CD4-positive, alpha-beta T cell treated with Interferon gamma for 1 hour (primary cell): ENCODE measurements around the gene RPL27A.
"Not testable (repeated sequence)": the region's sequence is repeated elsewhere in the genome, so short reads cannot be mapped to it uniquely, and the experiment has no call there.

ENCODE experiments used
- DNase-seq: peaks from one replicate; pipeline ENCODE4 v3.0.0-alpha.2; 2020

RPL27A gene

DNA sequence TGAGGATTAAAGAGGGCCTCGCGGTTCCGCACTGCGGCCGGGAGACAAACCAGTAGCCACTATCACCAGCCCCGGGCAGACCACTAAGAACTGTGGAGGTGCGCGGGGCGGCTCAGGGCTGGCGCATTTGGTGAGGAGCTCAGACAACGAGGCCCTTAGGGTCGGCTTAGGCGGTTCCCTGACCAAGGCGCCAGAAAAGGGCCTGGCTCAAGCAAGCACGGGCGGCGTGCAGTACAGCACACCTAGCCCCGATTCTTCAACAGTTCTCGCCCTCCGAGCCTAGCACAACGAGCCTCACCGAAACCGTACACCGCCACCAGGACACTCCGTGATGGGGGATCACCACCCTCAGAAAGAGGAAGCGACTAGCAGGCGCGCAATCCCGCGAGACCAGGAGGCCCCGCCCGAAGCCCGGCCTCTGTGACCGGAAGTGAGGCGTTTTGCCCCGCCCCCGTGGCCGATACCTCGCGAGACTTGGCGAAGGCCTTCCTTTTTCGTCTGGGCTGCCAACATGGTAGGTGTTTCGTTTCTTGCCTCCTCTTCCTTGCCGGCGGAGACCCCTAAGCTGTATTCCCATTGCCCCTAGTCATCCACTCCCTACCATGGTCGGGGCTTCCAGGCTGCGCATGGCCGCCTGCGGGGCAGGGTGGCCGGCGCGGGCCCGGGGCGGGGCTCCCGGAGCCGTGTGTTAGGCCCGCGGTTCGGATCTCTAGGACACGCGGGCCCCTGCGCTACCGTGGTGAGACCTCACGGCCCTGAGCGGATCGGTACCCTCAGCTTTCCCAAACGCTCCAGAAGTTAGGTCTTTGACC, at the start of gene RPL27A, which contains the start of gene TRIM66:
Gene RPL27A, plus strand, starts transcription at position 490 of the 812 bp plus-strand sequence. Its CDS starts 22 bp downstream, at position 512.
Gene TRIM66, minus strand, starts transcription at position 363 of the 812 bp plus-strand sequence. CDS start 10,391 bp downstream, outside the sequence.
- peak; percentile 97 for DNase-seq

DNA sequence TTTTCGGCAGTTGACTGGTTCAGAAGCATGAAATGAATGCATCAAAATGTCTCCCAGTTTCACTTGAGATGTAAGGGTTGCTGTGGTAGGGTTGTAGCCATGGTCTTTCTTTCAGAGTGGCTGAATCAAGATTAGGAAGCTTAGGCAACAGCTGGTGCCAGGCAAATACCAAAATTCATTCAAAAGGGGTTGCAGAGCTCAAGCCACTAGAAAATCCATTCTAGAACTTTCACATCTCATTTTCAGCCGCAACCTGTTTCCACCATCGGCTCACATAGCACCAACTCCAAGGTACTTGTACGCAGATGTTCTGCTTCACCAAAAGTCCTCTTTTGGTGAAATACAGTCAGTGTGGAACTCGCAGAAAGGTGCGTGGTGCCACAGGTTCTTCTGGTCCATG, 48.1 kb upstream of the RPL27A start:
- DNase-seq = no peak

DNA sequence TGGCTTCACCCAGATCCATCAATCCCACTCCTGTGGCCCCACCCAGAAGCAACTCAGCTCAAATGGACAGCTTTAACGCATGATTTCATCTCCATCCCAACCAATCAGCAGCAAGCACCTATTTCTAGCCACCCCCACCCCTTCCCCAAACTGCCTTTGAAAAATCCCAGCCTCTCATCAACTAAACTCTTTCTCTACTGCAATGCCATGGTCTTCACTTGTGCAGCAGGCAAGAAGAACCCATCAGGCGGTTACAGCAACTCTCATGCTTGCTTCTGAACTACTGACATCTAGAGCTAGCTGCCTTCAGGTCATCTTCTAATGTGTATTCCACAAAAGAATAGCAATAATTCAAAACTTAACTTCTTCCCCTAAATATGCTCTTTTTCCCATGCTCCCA, 46.5 kb upstream of the RPL27A start:
- no peak for DNase-seq

DNA sequence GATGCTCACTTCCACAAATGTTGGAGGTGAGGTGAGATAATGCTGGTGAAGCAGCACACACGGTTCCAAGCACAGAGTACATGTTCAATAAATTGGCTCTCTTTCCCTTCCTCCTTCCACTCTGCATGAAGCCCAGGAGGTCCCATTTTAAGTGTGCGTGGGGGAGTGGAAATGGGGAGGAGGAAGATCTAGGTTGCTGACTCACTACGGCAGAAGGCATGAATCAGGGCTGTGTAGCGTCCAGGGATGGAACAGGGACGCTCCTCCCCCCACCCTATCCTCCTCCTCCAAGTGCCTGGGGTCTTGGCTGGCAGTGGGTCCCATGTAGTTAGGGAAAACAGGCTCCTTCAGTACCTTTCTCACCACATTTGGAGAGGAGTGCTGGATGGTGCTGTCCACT, 44.3 kb upstream of the RPL27A start:
- DNase-seq = no peak

DNA sequence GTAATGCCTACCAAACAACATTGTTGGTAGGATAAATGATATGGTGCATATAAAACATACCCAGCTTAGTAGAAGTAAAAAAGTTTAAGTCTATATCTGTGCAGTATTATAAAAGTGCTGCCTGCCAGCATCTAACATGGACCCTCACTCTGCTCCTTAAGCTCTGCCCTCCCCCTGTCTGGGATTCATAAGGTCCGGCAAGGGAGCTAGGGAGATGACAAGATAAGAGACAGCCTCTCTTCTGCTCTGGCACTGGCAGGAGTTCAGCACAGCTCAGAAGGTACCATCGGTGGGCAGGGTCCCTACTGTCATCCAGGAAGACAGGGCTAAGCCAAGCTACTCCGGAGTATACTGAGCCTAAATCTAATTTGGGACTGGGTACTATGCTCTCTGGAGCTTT, 42.9 kb upstream of the RPL27A start:
- DNase-seq = no peak

DNA sequence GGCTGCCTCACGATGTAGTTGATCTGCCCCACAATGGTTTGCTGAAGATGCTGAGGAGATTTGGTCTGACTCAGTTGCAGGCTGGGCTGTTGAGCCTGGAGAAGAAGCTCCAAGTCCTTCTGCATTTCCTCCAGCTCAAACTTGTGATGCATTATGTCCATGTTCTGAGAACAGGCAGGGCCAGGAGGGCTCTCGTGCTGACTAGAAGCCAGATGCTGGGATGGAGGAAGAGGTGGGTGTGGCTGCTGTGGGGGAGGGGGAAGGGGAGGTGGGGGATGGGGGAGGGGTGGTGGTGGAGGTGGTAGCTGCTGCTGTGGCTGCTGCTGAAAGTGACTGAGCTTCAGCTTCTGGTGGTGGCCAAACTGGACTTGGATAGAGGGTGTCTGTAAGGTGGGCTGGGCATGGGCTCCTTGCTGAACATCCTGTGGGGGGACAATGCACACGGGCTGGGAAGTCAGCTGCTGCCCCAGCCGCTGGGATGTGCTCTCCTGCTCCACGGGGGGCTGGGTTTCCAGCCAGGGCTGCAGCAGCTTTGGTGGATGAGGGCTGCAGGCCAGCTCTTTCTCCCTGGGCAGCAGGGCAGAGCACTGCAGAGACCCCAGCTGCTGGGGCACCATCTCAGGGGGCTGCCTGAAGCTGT, 42.2 kb upstream of the RPL27A start:
- no peak for DNase-seq

DNA sequence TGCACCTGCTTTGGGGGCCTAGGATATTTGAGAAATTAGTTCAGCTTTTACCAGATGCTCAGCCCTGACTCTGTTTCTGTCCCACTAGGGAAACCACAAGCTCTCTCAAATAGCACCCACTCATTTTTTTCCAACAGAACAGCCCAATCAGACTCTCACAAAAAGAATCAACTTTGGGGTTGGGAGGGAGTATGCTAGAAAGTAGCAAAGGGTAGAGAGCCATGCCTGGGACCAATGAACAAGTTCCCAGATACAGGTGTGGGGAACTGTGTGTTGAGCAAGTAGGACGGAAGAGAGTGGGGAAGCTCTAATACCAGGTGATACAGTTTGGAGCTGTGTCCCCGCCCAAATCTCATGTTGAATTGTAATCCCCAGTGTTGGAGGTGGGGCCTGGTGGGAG, 41.3 kb upstream of the RPL27A start:
- DNase-seq = no peak

DNA sequence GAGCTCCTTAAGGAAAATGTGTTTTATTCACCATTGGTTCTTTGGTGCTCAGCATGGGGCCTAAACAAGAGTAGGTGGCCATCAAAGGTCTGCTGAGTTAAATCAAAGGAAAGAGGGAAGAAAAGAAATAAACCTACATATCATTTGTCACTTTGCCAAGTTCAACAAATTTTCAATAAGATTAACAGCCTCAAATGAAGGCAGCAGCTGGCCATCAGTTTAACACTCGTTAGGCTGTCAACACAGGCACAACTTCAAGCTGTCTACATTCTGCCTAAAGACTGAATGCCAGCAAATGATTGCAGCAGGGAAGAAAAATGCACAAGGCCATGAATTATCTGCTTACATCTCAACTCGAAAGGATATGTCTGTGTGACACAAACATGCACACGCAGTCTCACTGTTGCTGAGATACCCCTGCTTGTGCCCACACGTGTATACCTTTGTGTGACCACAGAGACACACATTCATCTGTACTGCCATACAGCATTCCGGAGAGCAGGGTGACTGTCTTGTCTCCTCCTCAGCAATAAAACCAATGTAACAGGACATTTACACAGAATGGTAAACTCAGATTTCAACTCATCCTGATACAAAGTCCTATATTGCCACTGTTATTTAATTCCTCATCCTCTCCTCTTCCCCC, 40.3 kb upstream of the RPL27A start:
- no peak for DNase-seq

DNA sequence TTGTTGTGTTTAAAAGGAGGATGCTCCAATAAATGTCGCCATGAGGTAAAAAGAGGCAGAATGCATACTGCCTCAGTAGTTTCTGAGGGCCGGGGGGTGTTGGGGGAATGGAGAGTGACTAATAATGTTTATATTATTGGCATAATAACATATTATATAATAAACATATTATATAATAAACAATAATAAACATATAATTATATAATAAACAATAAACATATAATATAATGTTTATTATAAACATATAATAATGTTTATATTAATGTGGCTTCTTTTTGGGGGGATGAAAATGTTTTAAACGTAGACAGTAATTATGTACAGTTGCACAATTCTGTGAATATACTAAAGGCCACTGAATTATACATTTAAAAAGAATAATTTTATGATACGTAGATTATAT, 35.7 kb upstream of the RPL27A start:
- DNase-seq = no peak

DNA sequence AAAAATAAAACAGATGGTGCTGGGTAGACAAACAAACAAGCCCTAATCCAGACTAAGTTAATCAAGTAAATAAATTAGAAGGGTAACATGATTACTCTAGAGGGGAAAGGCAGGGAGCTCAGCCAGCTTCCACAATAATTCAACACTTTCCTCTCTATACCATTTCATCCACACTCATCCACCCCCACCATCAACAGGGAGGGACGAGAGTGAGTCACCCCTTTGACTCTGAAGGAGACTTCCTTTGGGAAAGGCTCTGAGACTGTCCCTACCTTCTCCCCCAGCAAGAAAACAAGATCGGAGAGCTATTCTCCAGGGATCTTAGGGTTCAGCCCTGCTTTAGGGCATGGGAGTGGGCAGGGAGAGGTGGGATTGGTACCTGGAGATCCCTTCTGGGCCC, 33.2 kb upstream of the RPL27A start:
- DNase-seq = no peak

DNA sequence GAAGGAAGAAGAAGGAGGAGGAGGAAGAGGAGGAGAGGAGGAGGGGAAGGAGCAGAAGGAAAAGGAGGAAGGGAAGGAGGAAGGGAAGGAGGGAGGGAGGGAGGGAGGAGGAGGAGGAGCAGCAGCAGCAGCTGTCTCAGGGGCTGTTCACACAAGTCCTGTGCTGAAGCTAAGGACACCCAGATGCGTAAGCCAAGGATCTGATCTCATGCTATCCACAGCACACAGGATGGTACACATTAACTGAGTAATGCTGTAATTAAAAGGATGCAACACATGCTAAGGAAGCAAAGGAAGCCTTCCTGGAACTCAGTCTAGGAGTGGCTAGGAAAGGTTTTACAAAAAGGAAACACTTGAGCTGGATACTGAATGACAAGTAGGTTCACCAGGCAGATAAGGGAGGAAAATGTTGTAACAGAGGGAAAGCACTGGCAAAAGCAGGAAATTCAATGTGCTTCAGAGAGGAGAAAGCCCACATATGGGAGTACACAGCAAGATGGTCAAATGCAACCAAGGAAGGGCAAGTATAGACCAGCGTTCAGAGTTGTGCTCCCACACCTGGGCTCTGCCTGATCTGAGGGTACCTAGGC, 32.1 kb upstream of the RPL27A start:
- DNase-seq = no peak

DNA sequence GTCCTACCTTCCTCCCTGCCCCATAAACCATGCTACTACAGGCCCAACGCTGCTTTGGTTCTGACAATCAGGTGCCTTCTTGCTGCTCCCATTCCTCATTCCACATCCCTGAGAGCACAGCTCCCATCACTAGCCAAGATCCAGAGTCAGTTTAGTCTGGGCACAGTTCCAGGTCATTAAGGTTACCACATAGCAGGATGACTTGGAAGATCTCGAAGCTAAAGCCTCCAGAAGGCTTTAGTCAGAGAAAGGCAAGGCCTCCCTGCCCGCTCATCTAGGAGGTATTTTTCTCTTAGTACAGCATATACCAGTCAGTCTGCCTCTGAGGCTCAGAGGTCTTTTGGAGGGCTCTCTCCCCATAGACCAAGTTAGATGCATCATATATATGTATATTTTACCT, 30.5 kb upstream of the RPL27A start:
- DNase-seq = no peak

DNA sequence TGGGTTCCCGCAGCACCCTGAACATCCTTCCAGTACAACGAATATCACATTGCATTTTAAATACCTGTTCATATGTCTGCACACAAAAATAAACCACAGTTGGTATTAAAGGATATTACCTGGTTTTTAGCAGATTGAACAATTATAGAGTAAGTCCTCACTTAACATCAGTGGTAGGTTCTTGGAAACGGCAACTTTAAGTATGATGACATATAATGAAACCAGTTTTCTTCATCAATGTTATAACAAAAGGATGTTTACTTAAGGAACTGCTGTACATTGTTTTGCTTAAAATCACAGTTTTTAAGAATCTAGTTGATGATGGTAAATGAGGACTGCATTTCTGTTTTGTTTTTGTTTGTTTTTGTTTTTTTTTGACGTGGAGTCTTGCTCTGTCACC, 28.1 kb upstream of the RPL27A start:
- DNase-seq = no peak

DNA sequence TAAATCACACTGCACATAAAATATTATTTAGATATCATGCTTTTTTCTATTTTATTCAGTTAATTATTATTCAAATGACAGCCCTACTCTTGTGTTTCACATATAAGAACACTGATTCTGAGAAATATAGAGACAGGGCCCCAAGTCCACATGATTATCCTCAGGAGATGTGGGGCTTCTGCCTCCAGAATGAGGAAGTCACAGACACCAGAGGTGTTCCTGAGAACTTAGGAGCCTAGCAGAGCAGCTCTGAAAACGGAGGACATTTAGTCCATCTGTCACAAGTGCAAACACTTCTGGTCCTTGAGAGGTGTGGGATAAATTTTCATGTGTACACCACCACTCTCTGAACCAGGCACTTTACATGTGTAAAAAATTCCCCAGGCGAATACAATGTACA, 26.3 kb upstream of the RPL27A start:
- DNase-seq = no peak

DNA sequence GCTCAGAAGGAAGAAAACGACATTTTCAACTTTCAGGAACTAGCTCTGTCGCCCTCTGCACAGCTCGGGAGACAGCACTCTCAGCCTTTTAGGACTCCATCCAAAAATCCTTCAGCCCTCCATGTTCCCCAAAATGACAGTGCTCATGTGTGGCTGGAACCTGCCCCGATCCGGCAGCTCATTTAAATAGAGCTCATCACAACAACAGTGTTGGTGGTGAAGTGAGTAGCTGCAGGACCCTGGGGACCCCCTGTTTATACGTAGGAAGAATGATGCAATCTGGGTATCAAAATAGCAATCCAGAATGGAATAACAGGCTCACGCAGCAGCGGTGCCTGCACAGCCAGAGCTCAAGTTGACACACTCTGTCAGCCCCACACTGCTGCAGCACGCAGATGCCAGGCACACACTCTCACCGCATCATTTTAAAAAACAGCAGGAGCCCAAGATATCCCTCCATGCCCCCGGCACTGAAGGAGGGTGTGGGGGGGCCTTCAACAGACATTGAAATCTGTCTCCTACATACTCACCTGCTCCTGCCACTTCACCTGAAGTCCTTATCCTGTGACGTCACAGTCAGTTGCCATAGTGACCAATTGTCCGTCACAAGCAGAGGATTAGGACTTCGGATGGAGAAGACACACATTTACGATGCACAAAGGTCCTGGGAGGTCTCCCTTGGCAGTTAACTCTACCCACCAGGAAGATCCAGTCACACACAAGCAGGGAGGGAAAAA, 24.1 kb upstream of the RPL27A start:
- DNase-seq = no peak

DNA sequence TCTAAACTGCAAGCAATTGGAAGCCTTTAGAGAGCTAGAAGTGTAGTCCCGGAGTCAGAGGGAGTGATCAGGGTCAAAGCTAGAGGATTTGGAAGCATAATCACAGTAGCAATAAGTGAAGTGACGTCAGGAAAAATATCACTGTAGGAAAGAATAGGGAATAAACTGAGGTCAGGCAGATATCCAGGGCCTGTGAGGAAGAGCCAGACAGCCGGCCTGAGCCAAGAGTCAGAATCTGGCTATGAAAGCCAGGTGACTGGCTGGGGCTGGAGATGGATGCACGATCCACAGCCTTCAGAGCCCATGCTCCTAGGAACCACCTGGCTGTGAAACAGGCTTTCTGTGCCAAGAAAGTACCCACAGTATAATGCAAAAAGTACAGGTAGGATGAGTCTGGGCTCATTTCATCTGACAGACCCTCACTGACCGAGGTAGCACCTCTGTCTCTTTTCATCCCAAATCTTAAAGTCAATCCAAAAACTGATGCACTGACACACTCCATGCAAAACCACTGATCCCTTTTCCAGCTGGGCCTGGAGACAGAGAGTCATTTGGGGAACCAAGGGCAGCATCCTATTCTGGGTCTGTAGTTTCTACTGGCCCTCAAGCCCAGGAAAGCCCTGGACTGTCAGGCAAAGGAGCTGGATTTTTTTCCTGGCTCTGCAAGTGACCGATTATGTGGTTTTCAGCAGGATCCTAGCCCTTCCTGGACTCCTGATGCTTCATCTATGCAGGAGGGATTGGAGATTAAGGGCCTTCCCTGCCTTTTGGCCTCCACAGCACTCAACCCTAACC, 21.4 kb upstream of the RPL27A start:
- no peak for DNase-seq

DNA sequence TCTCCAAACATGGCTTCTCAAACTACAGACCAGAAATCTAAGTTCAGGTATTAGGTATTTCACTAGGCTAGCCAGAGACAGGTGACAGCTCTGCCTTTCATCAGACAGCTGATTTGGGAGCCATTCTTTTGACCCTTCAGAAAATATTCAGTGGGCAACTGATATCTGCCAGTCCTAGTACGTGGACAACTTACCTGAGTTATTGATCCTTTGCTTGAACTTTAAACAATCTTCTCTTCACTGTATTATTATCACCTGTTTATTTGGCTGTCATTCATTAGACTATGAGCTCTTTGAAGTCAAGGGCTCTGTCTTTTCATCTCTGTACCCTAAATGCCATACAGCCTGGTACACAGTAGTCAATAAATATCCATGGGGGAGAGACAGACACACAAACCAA, 17.4 kb upstream of the RPL27A start:
- no peak for DNase-seq

DNA sequence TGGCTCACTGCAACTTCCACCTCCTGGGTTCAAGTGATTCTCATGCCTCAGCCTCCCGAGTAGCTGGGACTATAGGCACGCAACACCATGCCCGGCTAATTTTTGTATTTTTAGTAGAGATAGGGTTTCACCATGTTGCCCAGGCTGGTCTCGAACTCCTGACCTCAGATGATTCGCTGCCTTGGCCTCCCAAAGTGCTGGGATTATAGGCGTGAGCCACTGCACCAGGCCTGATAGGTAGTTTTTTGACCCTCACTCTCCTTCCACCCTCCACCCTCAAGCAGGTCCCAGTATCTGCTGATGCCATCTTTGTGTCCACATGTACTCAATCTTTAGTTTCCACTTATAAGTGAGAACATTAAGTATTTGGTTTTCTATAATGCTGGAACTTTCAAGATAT, 12.5 kb upstream of the RPL27A start:
- DNase-seq = not testable (repeated sequence)

DNA sequence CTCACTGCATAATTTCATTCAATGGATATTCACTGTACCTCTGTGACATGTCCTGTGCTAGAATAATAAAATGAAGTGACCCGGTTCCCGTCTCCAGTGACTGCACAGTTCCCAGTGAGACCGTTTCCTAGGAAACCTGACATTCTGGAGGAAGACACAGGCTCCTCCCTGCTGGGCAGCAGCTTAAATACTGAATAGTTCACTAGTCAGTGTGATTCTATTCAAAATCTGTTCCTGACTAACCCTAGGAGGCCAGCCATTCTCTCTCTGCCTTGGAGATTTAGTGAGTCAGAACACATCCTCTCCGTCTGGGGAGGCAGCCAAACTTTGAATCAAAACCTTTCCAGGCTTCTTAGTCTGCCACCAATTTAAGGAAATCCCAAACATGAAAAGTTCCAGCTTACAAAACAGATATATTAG, 11.4 kb upstream of the RPL27A start:
- DNase-seq = no peak

DNA sequence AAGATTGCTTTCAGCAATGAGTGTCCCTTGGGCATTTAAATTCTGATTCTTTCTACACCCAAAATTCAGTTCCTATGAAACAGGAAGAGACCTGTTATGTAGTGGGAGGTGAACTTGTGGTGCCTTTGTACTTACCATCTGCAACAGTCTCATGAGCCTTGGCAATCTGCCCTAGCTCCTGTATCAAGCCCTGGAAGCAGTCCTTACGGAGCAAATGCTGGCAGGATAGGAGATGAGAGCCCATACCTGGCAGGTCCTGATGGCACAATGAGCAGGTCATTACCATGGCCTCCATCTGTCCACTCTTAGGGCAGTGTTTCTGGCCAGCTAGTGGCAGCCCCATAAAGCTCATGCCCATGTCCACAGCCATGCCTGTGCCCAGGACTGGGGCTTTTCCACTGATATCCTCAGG, 10.9 kb upstream of the RPL27A start:
- no peak for DNase-seq

DNA sequence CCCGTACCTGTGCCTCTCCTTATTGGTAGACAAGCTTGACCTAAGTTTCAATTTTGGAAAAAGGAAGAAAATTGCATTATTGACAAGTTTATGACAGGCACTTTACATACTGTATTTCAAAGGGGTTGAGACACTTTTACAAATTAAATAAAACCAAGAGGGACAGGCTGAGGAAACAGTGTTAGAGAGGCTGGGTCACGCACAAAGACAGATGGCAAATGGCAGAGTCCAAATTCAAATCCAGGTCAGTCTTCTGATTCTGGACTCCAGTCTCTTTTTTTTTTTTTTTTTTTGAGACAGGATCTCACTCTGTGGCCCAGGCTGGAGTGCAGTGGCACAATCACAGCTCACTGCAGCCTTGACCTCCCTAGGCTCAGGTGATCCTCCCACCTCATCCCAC, 10.2 kb upstream of the RPL27A start:
- DNase-seq = no peak

DNA sequence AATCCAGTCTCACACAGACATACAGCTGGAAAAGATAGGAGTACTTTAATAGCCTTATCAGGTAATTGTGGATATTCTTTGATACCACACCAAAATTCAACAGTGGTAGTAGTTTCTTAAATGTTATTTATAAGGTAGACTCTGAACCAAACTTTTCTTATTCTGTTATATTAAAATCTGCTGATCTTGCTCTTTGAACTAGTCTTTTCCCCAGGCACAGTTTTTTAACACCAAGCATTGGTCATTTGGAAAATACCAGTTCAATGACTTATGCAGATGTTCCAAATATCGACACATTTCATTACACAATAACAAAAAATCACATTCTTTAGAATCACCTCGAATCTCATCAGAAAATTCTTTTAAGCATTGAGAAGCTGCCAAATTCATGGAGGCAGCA, 7.7 kb upstream of the RPL27A start:
- no peak for DNase-seq
